Right lobe of liver (tissue), 6 donors: ENCODE data around the gene LPIN1. TPM values are rescaled to one million over a fixed set of nuclear protein-coding genes. Genes with fewer than 3 reads are reported as not detected.

Experiments
- ATAC-seq, 4 donors: fragments of 200-7000 bp; cut with Tn5 transposase; one replicate each; pipeline ENCODE4 v1.9.1; 2020; ENCODE audit warnings: mild to moderate bottlenecking in 4 of 4, moderate library complexity in 4 of 4
- DNase-seq, 3 donors: peaks; one replicate each; pipeline ENCODE4 v3.0.0-alpha.2; 2020
- H3K27ac ChIP-seq, 3 donors: fragments of 200-600 bp; one replicate each; pipeline ENCODE4 v1.8.0; 2022
- H3K27me3 ChIP-seq, 2 donors: fragments of 200-600 bp; one replicate each; pipeline ENCODE4 v1.8.0; 2022
- H3K36me3 ChIP-seq, 4 donors: fragments of 200-600 bp; sonication (generic) in 1 of 4; one replicate each; pipeline versions ENCODE4 v1.5.1 to v1.8.0; 2017 to 2022; ENCODE audit warnings: control low read depth in 1 of 4
- H3K4me1 ChIP-seq, 4 donors: fragments of 200-600 bp; sonication (generic) in 1 of 4; one replicate each; pipeline versions ENCODE4 v1.5.1 to v1.8.0; 2017 to 2022; ENCODE audit warnings: control low read depth in 1 of 4
- H3K4me3 ChIP-seq, 3 donors: fragments of 200-600 bp; one replicate each; pipeline ENCODE4 v1.8.0; 2022
- H3K9me3 ChIP-seq, 4 donors: fragments of 200-600 bp; sonication (generic) in 1 of 4; one replicate each; pipeline versions ENCODE4 v1.5.1 to v1.8.0; 2017 to 2022; ENCODE audit warnings: control low read depth in 1 of 4
- POLR2A ChIP-seq: fragments of 450-650 bp; IDR thresholded peaks from one replicate; pipeline ENCODE4 v1.6.1; 2017; ENCODE audit warnings: antibody characterized with exemption, mild to moderate bottlenecking
- WGBS: methylation state at CpG from one replicate; pipeline ENCODE4 v1.1.6; 2018; ENCODE audit warnings: low coverage, low lambda C conversion rate; ENCODE audit not compliant: insufficient coverage; ENCODE audit errors: missing lambda C conversion rate; 5-methylcytosine and 5-hydroxymethylcytosine counted together
- intact Hi-C, 2 donors: fragments of 100-400 bp; cut with DNase I; formaldehyde crosslinking; loops; one replicate each; pipeline versions ENCODE4 v1.11.2 to v1.14.1; 2022
- total RNA-seq, 6 experiments: library from RNA; depleted of rRNA in 2 of 6; stranded (reverse); fragments of >200 nt in 2 of 6; fragmentation: NEBNext Ultra II Directional in 3 of 6; extraction: Animal tissue kit (Norgen Biotek cat#: 25700) in 3 of 6; gene quantifications; one replicate each; pipeline versions ENCODE4 v1.1.0 to v1.2.4, GENCODE V29; 2016 to 2023
- TF ChIP-seq, protein P1 (sequence below), 4 donors: fragments of 200-600 bp in 3 of 4; fragments of 450-650 bp in 1 of 4; IDR thresholded peaks; one replicate each; pipeline versions ENCODE4 v1.5.1 to v1.8.0; 2016 to 2022; ENCODE audit warnings: antibody characterized with exemption in 4 of 4, mild to moderate bottlenecking in 2 of 4
- donor health status: DM: no; HTN: yes; CAD: no.
- donor health status: DM: no; HTN: no; CAD: no.
- donor health status: DM: no; HTN: no; CAD: no.
- donor health status: DM: no; HTN: yes; CAD: no.
- donor health status: DM: no; HTN: yes; CAD: no.

The LPIN1 gene
- total RNA-seq, 6 experiments from 2014 or later, result 17.3 to 58.7 (median 29.1) TPM

DNA sequence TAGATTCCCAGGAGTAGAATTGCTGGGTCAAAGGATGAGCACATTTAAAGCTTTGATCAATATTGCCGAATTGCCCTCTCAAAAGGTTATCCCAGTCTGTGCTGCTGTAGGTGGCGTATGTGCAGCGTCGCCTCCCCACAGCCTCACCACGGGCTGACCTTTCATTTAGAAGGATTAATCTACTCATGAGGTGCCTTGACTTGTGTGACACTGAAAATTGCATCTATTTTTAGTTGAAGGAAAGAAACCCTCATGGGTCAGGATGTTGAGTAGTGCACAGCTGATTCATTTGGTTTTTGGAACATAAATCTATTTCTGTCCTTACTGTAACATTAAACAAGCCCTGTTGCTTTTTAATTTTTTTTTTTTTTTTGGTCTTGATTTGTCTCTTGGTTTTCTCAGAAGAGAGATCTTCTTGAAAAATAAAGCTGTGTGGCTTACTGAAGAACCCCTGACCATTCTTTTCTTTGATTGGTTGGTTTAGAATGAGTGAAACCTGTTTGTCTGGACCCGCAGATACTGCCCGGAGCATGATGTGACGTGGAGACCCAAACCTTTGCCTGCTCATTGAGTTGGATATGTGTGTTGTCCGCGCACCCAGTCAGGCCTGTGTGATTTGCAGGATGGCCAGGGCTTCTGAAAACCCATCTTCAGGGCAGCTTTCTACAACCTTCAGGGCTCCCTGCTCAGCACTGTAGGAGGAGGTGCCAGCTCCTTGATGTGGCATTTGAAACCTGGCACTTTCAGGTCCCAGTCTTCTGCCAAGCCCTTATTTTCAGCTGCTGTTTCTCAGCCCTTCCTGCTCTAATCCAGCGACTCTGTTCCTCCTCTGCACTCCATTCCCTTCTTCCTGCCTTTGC lies 61.0 kb downstream of the LPIN1 start:
- Histone ChIP-seq H3K27ac (no peak overlapping the region), H3K27me3 (no peaks in the 10 kb centered on the region), H3K4me3 (no peak overlapping the region), H3K4me1 (no peaks in the 10 kb centered on the region), H3K9me3 (no peaks in the 10 kb centered on the region), H3K36me3 (peaks cover 0 to 62% (median 31%) of the 10 kb centered on the region in 4 donors)
- ATAC-seq, result no peak
- intact Hi-C loops, result no loop called here
- WGBS, result 82% methylated on average over 9 of the region's 11 CpGs
- TF ChIP-seq, protein P1, sequence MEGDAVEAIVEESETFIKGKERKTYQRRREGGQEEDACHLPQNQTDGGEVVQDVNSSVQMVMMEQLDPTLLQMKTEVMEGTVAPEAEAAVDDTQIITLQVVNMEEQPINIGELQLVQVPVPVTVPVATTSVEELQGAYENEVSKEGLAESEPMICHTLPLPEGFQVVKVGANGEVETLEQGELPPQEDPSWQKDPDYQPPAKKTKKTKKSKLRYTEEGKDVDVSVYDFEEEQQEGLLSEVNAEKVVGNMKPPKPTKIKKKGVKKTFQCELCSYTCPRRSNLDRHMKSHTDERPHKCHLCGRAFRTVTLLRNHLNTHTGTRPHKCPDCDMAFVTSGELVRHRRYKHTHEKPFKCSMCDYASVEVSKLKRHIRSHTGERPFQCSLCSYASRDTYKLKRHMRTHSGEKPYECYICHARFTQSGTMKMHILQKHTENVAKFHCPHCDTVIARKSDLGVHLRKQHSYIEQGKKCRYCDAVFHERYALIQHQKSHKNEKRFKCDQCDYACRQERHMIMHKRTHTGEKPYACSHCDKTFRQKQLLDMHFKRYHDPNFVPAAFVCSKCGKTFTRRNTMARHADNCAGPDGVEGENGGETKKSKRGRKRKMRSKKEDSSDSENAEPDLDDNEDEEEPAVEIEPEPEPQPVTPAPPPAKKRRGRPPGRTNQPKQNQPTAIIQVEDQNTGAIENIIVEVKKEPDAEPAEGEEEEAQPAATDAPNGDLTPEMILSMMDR (IDR thresholded peaks at IDR 0.05), result no peak
- no peak for TF ChIP-seq POLR2A
- no peak for DNase-seq

DNA sequence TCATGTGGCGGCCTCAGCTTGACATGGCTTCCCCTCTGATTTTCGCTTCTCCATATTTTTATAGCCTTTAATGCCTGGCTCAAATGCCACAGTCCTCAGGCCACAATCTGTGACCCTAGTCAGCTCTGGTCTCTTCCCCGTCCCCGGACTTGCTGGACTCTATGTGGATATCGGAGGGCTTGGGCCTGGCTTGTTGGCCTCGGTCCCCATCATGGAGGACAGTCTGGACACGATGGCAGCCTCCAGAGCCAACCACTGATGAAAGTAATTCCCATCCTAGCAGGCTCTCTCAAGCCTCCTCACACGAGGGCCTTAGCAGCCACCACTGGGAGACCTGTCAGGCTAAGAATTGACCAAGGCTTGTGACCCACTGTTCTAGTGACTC lies 61.6 kb downstream of the LPIN1 start:
- H3K4me3 ChIP-seq, result no peak overlapping the region
- 96% methylated on average over 5 of the region's 8 CpGs for WGBS
- no peak overlapping the region for H3K27ac ChIP-seq
- TF ChIP-seq, protein P1 (IDR thresholded peaks at IDR 0.05), result no peak
- no peak for TF ChIP-seq POLR2A
- peaks cover 0 to 56% (median 27%) of the 10 kb centered on the region in 4 donors for H3K36me3 ChIP-seq
- ATAC-seq (no peak), DNase-seq (no peak)
- no peaks in the 10 kb centered on the region for H3K4me1 ChIP-seq
- H3K27me3 ChIP-seq, result no peaks in the 10 kb centered on the region
- intact Hi-C loops, result no loop called here
- no peaks in the 10 kb centered on the region for H3K9me3 ChIP-seq

DNA sequence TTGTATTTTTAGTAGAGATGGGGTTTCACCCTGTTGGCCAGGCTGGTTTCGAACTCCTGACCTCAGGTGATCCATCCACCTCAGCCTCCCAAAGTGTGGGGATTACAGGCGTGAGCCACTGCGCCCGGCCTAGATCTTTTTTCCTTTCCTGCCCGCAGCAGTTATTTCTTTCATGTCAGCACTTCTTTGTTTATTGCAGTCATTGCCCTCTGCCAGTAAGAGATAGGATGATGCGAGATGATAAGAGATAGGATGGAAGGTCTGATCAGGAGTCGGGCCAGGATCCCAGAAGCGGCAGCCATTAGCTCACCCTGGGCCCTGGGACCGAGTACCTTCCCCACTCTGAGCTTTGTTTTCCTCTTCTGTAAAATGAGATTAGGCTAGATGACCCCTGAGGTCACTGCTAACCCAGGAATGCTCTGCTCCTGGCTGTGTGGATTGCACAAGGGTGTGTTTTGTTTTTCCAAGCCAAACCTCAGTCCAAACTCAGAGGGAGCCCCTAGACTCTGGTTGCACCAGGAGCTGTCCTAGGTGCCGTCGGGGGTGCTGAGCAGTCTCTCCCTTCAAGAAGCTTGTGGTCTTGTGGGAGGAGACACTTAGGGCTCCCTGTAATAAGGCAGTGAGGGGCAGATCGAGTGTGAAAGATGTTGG lies 63.3 kb downstream of the LPIN1 start:
- peak in 2 of 4 donors; percentile 8 to 42 for ATAC-seq
- no peaks in the 10 kb centered on the region for H3K27me3 ChIP-seq
- H3K27ac ChIP-seq, result no peak overlapping the region
- DNase-seq, result no peak
- peaks cover 0 to 39% (median 21%) of the 10 kb centered on the region in 4 donors for H3K36me3 ChIP-seq
- WGBS, result 71% methylated on average over 9 of the region's 12 CpGs
- no peaks in the 10 kb centered on the region for H3K4me1 ChIP-seq
- H3K9me3 ChIP-seq, result no peaks in the 10 kb centered on the region
- intact Hi-C loops, result no loop called here
- H3K4me3 ChIP-seq, result no peak overlapping the region
- TF ChIP-seq, protein P1 (IDR thresholded peaks at IDR 0.05), result no peak
- TF ChIP-seq POLR2A, result no peak

DNA sequence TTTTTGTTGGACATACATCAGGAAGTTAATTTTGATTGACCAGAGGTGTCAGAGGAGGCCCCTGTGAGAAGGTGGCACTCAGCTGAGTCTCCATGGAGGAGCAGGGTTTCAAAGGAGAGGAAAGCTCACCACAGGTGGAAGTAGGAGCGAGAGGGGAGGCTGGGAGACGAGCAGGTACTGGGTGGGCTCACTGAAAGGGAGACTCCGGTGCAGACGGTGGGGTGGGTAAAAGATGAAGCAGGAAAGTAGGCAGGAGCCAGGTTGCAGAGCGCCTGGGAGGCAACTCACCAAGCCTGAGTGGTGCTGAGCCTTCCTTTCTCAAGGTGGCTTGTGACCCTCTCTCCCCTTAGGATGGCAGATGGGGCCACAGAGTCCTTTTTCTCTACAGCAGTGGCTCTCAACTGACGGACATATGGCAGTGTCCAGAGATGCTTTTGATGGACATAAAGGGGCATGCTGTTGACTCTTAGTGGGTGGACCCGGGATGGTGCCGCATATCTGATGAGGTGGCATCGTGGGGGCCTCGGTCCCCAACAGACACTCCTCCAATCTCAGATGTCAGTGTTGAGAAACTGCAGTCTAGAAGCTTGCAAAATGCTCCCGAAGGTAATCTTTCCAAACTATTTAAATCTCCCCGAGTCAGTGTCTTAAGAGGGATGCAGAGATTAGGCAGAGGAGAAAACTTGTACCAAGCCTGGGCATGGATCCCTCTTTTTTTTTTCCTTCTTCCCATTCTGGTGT lies 64.0 kb downstream of the LPIN1 start:
- DNase-seq (no peak), ATAC-seq (no peak)
- TF ChIP-seq, protein P1 (IDR thresholded peaks at IDR 0.05), result no peak
- no peak for TF ChIP-seq POLR2A
- 97% methylated on average over 9 of the region's 12 CpGs for WGBS
- Histone ChIP-seq H3K36me3 (peaks cover 0 to 39% (median 19%) of the 10 kb centered on the region in 4 donors), H3K4me1 (no peaks in the 10 kb centered on the region), H3K4me3 (no peak overlapping the region), H3K27ac (no peak overlapping the region), H3K9me3 (no peaks in the 10 kb centered on the region), H3K27me3 (no peaks in the 10 kb centered on the region)
- intact Hi-C loops, result no loop called here
